ENCODE results near the gene SETD6. TPM values are rescaled to one million over a fixed set of nuclear protein-coding genes. Genes with fewer than 3 reads are reported as not detected.

The SETD6 gene
- total and polyA plus RNA-seq, 2 donors (not counting 1 experiment from before 2014, with no cell fraction given): 7.2 to 7.9 TPM

- DNase-seq (ENCODE audit: low read depth in 2 of 2): no peak
These were observed 38.5 kb upstream of the SETD6 start for GRCh38 chr16:58476791-58477190.

GRCh38 chr16:58478427-58478826, 36.9 kb upstream of the SETD6 start:
- H3K79me2 ChIP-seq (ENCODE audit: control insufficient read depth, insufficient read depth, low read length): no peaks in the 10 kb centered on the region

More at GRCh38 chr16:58476791-58477190, 38.5 kb upstream of the SETD6 start:
- Histone ChIP-seq H3K27ac (ENCODE audit: insufficient read depth, low read length) (no peak overlapping the region), H3K4me2 (ENCODE audit: extremely low read depth, insufficient read depth, low read length) (no peak overlapping the region), H3K9me3 (ENCODE audit: control insufficient read depth, insufficient read depth, low read depth, low read length) (no peaks in the 10 kb centered on the region), H4K20me1 (ENCODE audit: control insufficient read depth, extremely low read depth, insufficient read depth, low read length) (no peaks in the 10 kb centered on the region), H3K79me2 (ENCODE audit: control insufficient read depth, insufficient read depth, low read length) (no peaks in the 10 kb centered on the region), H2AFZ (ENCODE audit: low read length) (no peak overlapping the region), H3K9ac (ENCODE audit: insufficient read depth, low read length) (no peak overlapping the region), H3K4me1 (ENCODE audit: control insufficient read depth, extremely low read depth, insufficient read depth, low read length) (no peaks in the 10 kb centered on the region), H3K4me3 (replicated peaks in 1 of 4; ENCODE audit: control extremely low read depth in 1 of 4, insufficient read depth in 1 of 4, low read depth in 3 of 4, low read length in 4 of 4) (no peak overlapping the region), H3K36me3 (ENCODE audit: control insufficient read depth, insufficient read depth, low read length) (no peaks in the 10 kb centered on the region), H3K27me3 (ENCODE audit: control insufficient read depth, insufficient read depth, low read length) (peaks cover 5% of the 10 kb centered on the region)
- TF ChIP-seq EZH2 (IDR thresholded peaks at IDR 0.05; ENCODE audit: low read length, missing control alignments): no peak
- no peak for TF ChIP-seq CTCF (conservative IDR thresholded peaks at IDR 0.05 in 1 of 2, IDR thresholded peaks at IDR 0.05 in 1 of 2; ENCODE audit: low read depth in 1 of 2, low read length in 2 of 2)

GRCh38 chr16:58481226-58481869, 34.0 kb upstream of the SETD6 start:
- H3K4me1 ChIP-seq (ENCODE audit: control insufficient read depth, extremely low read depth, insufficient read depth, low read length): no peaks in the 10 kb centered on the region
- H3K4me2 ChIP-seq (ENCODE audit: extremely low read depth, insufficient read depth, low read length): no peak overlapping the region
- H3K9me3 ChIP-seq (ENCODE audit: control insufficient read depth, insufficient read depth, low read depth, low read length): no peaks in the 10 kb centered on the region
- no peaks in the 10 kb centered on the region for H3K27me3 ChIP-seq (ENCODE audit: control insufficient read depth, insufficient read depth, low read length)
- H3K9ac ChIP-seq (ENCODE audit: insufficient read depth, low read length): no peak overlapping the region
- no peak overlapping the region for H3K27ac ChIP-seq (ENCODE audit: insufficient read depth, low read length)
- no peaks in the 10 kb centered on the region for H3K79me2 ChIP-seq (ENCODE audit: control insufficient read depth, insufficient read depth, low read length)
- no peak for DNase-seq (ENCODE audit: low read depth in 2 of 2)
- no peak overlapping the region for H2AFZ ChIP-seq (ENCODE audit: low read length)
- TF ChIP-seq CTCF (conservative IDR thresholded peaks at IDR 0.05 in 1 of 2, IDR thresholded peaks at IDR 0.05 in 1 of 2; ENCODE audit: low read depth in 1 of 2, low read length in 2 of 2) (no peak), EZH2 (IDR thresholded peaks at IDR 0.05; ENCODE audit: low read length, missing control alignments) (no peak)
- no peak overlapping the region for H3K4me3 ChIP-seq (replicated peaks in 1 of 4; ENCODE audit: control extremely low read depth in 1 of 4, insufficient read depth in 1 of 4, low read depth in 3 of 4, low read length in 4 of 4)
- no peaks in the 10 kb centered on the region for H4K20me1 ChIP-seq (ENCODE audit: control insufficient read depth, extremely low read depth, insufficient read depth, low read length)
- H3K36me3 ChIP-seq (ENCODE audit: control insufficient read depth, insufficient read depth, low read length): no peaks in the 10 kb centered on the region

More at GRCh38 chr16:58478427-58478826, 36.9 kb upstream of the SETD6 start:
- no peak for TF ChIP-seq CTCF (conservative IDR thresholded peaks at IDR 0.05 in 1 of 2, IDR thresholded peaks at IDR 0.05 in 1 of 2; ENCODE audit: low read depth in 1 of 2, low read length in 2 of 2)
- no peak for TF ChIP-seq EZH2 (IDR thresholded peaks at IDR 0.05; ENCODE audit: low read length, missing control alignments)
- no peaks in the 10 kb centered on the region for H3K36me3 ChIP-seq (ENCODE audit: control insufficient read depth, insufficient read depth, low read length)
- H3K27me3 ChIP-seq (ENCODE audit: control insufficient read depth, insufficient read depth, low read length): no peaks in the 10 kb centered on the region
- H3K27ac ChIP-seq (ENCODE audit: insufficient read depth, low read length): no peak overlapping the region
- no peaks in the 10 kb centered on the region for H3K4me1 ChIP-seq (ENCODE audit: control insufficient read depth, extremely low read depth, insufficient read depth, low read length)
- H3K9me3 ChIP-seq (ENCODE audit: control insufficient read depth, insufficient read depth, low read depth, low read length): no peaks in the 10 kb centered on the region
- no peak for DNase-seq (ENCODE audit: low read depth in 2 of 2)
- no peak overlapping the region for H3K9ac ChIP-seq (ENCODE audit: insufficient read depth, low read length)
- H2AFZ ChIP-seq (ENCODE audit: low read length): no peak overlapping the region
- H3K4me3 ChIP-seq (replicated peaks in 1 of 4; ENCODE audit: control extremely low read depth in 1 of 4, insufficient read depth in 1 of 4, low read depth in 3 of 4, low read length in 4 of 4): no peak overlapping the region
- no peak overlapping the region for H3K4me2 ChIP-seq (ENCODE audit: extremely low read depth, insufficient read depth, low read length)
- no peaks in the 10 kb centered on the region for H4K20me1 ChIP-seq (ENCODE audit: control insufficient read depth, extremely low read depth, insufficient read depth, low read length)
